GM10266 (cell line): Measurements from ENCODE around the gene OTOL1.

Experiments
- DNase-seq: peaks from one replicate; pipeline ENCODE4 v3.0.0; 2012; ENCODE audit errors: extremely low spot score
- TF ChIP-seq, protein P1 (sequence below): IDR thresholded peaks from 2 replicates; pipeline ENCODE4 v1.5.1; 2012; ENCODE audit warnings: mild to moderate bottlenecking, low read depth; ENCODE audit not compliant: control insufficient read depth, insufficient read depth; ENCODE audit errors: missing control alignments

Gene OTOL1

DNA sequence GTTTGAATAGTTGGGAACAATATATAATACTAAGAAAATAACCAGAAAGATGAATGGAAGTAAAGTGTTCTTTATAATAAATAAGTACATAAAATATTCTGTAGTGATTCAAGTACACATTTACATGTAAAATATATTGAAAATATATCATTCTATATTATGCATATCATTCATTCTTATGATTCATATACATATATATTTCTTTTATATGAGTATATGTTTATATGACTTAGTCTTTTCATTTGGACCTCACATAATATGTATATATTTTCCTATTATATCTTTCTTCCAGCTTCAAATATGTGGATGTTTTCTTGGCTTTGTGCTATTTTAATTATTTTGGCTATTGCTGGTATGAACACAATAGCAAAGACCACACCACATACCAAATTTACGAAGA, at the start of gene OTOL1:
Gene OTOL1 (plus strand): TSS at position 301 of the 400 bp plus-strand sequence. CDS start 0 bp downstream, at position 301.
- DNase-seq, result no peak
- TF ChIP-seq, protein P1, sequence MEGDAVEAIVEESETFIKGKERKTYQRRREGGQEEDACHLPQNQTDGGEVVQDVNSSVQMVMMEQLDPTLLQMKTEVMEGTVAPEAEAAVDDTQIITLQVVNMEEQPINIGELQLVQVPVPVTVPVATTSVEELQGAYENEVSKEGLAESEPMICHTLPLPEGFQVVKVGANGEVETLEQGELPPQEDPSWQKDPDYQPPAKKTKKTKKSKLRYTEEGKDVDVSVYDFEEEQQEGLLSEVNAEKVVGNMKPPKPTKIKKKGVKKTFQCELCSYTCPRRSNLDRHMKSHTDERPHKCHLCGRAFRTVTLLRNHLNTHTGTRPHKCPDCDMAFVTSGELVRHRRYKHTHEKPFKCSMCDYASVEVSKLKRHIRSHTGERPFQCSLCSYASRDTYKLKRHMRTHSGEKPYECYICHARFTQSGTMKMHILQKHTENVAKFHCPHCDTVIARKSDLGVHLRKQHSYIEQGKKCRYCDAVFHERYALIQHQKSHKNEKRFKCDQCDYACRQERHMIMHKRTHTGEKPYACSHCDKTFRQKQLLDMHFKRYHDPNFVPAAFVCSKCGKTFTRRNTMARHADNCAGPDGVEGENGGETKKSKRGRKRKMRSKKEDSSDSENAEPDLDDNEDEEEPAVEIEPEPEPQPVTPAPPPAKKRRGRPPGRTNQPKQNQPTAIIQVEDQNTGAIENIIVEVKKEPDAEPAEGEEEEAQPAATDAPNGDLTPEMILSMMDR, result no peak

DNA sequence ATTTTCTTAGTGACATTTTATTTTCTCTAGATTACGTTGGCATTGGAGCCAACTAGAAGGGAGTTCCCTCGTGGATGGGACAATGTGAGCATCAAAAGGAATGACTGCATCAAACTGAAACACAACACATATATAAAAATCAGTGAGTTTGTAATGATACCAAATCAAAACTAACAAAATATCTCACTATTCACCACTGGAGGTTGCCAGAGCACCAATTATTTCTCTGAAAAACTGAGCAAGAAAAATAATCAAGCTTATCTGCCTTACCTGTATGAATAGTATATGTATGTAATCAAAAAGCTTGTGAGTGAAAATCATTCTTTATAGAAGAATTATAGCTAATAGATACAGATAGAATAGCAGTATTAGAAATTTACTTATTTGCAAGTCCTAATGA, 46.8 kb upstream of the OTOL1 start:
- DNase-seq, result no peak

DNA sequence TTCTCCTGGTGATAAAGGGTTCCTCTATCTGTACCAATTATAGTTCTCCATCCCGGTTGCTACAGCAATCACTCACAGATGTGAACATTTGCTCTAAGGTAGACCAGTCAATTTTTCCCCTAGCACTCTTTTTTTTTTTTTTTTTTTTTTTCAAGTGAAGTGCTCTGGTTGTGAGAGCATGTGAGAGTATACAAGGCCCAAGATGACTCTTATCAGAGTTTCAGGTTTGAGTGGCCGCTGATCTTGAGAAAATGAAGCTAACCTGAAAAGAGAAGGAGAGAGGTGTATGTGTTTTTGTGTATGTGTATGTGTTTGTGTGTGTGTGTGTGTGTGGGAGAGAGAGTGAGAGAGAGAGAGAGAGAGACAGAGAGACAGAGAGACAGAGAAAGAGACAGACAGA, 44.4 kb upstream of the OTOL1 start:
- TF ChIP-seq, protein P1, result no peak
- DNase-seq, result no peak

More for the DNA sequence above, 46.8 kb upstream of the OTOL1 start:
- TF ChIP-seq, protein P1, result no peak

DNA sequence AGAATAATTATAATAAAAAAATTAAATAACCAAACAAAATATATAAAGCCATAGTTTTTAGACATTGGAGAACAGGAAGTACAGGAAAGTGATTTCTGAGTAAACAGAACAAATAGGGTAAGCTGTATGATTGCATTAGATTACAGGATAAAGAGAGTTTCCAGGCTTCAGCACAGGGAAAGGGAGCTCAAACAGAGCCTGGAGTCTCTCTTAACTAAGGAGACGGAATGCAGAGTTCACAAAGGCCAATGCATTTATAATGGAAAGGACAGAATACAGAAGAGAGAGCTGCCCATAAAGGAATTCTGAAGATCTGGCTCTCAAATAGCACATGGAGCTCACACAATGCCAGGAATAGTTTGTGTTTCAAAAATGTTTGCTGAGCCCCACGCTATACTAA, 42.0 kb upstream of the OTOL1 start:
- TF ChIP-seq, protein P1, result no peak
- DNase-seq, result no peak

DNA sequence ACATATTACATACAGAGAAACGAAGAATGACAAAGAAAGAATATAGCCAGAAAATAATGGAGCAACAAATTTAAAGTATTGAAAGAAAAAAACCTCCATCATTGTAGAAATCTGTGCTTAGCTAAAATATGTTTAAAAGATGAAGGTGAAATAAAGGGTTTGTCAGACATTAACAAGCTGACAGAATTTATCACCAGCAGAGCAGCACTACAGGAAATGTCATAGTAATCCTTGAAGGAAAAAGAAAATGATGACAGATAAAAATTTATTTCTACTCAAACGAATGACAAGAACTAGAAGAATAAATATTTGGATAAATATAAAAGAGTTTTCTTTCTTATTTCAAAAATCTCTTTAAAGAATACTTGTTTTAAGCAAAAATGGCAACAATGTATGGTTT, 40.6 kb upstream of the OTOL1 start:
- no peak for DNase-seq
- TF ChIP-seq, protein P1, result no peak

DNA sequence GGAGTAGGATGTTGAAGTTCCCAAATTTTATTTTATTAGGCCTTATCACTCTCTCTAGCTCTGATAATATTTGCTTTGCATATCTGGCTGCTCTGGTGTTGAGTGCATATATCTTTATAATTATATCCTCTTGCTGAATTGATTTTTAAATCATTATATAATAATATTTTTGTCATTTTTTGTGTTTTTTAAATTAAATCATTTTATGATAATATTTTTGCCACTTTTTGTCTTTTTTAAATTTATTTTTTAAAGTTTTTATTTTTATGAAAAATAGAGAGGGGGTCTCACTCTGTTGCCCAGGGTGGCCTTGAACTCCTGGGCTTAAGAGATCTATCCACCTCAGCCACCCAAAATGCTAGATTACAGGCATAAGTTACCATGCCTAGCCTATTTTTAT, 34.5 kb upstream of the OTOL1 start:
- TF ChIP-seq, protein P1, result no peak
- no peak for DNase-seq

DNA sequence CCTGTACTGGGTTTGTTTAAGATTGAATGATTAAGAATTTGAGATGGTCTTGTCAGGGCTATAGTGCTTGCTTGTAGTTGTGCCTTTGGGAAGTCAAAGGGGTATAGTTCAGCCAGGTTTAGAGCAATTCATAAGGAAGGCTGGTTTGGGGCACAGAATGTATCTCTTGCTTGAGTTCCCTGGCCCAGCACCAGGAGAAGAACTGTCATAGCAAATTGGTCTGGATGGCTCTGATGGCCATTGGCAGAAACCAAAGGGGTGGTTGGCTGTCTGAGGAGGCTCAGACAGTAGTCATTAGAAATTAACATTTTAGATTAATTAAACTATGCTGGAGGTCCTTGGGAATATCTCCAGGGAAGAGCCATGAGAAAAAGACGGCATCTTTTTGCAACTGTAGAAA, 25.4 kb upstream of the OTOL1 start:
- no peak for DNase-seq
- TF ChIP-seq, protein P1, result no peak
